ENCODE results near the gene IFIT2. TPM values are rescaled to one million over a fixed set of nuclear protein-coding genes. Genes with fewer than 3 reads are reported as not detected.

The IFIT2 gene
- total RNA-seq, 4 donors from 2014 or later, result 0.26 to 3.0 (median 1.5) TPM

GRCh38 chr10:89352802-89353201 is 51.0 kb downstream of the IFIT2 start:
- intact Hi-C loops (cut with DNase I), result no loop called here
- Histone ChIP-seq H3K36me3 (no peaks in the 10 kb centered on the region), H3K4me3 (no peak overlapping the region), H3K4me1 (peaks cover 12 to 35% (median 23%) of the 10 kb centered on the region in 3 donors), H3K9me3 (no peaks in the 10 kb centered on the region), H3K27me3 (no peaks in the 10 kb centered on the region), H3K27ac (peak overlapping the region in 1 of 4 donors; percentile 83)
- no peak for DNase-seq
- TF ChIP-seq POLR2A (IDR thresholded peaks at IDR 0.05) (no peak), CTCF (IDR thresholded peaks at IDR 0.05) (no peak)
- WGBS, 2 donors, result 64 to 79% methylated on average over 3 to 4 of the region's 4 CpGs

GRCh38 chr10:89355394-89355931 is 53.6 kb downstream of the IFIT2 start:
- intact Hi-C loops (cut with DNase I), result no loop called here

DNA sequence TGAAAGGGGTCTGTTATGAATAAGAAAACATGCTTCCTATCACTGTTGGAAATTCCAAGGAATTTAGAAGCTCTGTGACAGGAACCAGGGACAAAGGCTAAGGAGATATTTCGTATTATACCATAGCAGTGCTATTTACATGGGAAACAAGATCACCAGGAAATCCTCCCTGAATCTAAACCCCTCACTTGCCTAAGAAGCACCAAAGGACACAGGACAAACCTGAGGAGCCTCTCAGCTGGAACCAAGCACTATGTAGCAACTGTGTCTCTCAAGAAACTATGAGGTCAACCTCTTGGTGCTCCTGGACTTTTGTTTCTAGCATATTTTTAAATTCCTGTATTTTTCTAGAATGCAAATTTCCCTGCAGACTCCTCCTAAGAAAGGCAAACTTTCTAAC is 55.2 kb downstream of the IFIT2 start:
- intact Hi-C loops (cut with DNase I), result no loop called here
- no peak for DNase-seq
- H3K4me1 ChIP-seq, result peaks cover 0 to 5% (median 1%) of the 10 kb centered on the region in 3 donors
- H3K27ac ChIP-seq, result no peak overlapping the region
- H3K36me3 ChIP-seq, result no peaks in the 10 kb centered on the region
- H3K4me3 ChIP-seq, result no peak overlapping the region
- H3K27me3 ChIP-seq, result no peaks in the 10 kb centered on the region
- no peak for TF ChIP-seq CTCF (IDR thresholded peaks at IDR 0.05)
- no peak for TF ChIP-seq POLR2A (IDR thresholded peaks at IDR 0.05)
- H3K9me3 ChIP-seq, result no peaks in the 10 kb centered on the region
- 72 to 78% methylated on average over 1 of the region's 1 CpG for WGBS, 2 donors

More at GRCh38 chr10:89355394-89355931, 53.6 kb downstream of the IFIT2 start:
- H3K9me3 ChIP-seq, result no peaks in the 10 kb centered on the region
- peaks cover 12 to 20% (median 18%) of the 10 kb centered on the region in 3 donors for H3K4me1 ChIP-seq
- no peaks in the 10 kb centered on the region for H3K36me3 ChIP-seq
- no peak overlapping the region for H3K27ac ChIP-seq
- TF ChIP-seq POLR2A (IDR thresholded peaks at IDR 0.05) (no peak), CTCF (IDR thresholded peaks at IDR 0.05) (no peak)
- no peak overlapping the region for H3K4me3 ChIP-seq
- H3K27me3 ChIP-seq, result no peaks in the 10 kb centered on the region
- DNase-seq, result no peak
- 97 to 100% methylated on average over 2 of the region's 2 CpGs for WGBS, 2 donors

- no peak for TF ChIP-seq POLR2A (IDR thresholded peaks at IDR 0.05)
- H3K36me3 ChIP-seq, result no peaks in the 10 kb centered on the region
- H3K27me3 ChIP-seq, result no peaks in the 10 kb centered on the region
- H3K9me3 ChIP-seq, result no peaks in the 10 kb centered on the region
- no peak overlapping the region for H3K4me3 ChIP-seq
- H3K4me1 ChIP-seq, result peaks cover 0 to 10% (median 0%) of the 10 kb centered on the region in 3 donors
- intact Hi-C loops (cut with DNase I), result no loop called here
- no peak overlapping the region for H3K27ac ChIP-seq
- WGBS, 2 donors, result 67 to 82% methylated on average over 2 of the region's 2 CpGs
- DNase-seq, result no peak
Measured at GRCh38 chr10:89357975-89358374, 56.1 kb downstream of the IFIT2 start.

Other genes with a start within 250 kb of the IFIT2 start
- 10 to 100 TPM in 2 of 4 donors, 1 to 10 TPM in 2; 6.4 to 27.8 (median 11.5) TPM for gene CH25H, start 94.7 kb upstream of the IFIT2 start, total RNA-seq
- 10 to 100 TPM; 19.9 to 64.1 (median 28.8) TPM for gene LIPA, start 50.3 kb upstream of the IFIT2 start, total RNA-seq
- gene IFIT3, start 26.0 kb downstream of the IFIT2 start, total RNA-seq, result 10 to 100 TPM in 1 of 4 donors, 1 to 10 TPM in 3; 1.0 to 14.6 (median 4.2) TPM
- gene IFIT1B, start 76.0 kb downstream of the IFIT2 start, total RNA-seq, result not detected
- gene IFIT1, start 90.6 kb downstream of the IFIT2 start, total RNA-seq, result 10 to 100 TPM in 1 of 4 donors, 1 to 10 TPM in 2, under 1 TPM in 1; 0.61 to 12.3 (median 2.6) TPM
- gene IFIT5, start 112.5 kb downstream of the IFIT2 start, total RNA-seq, result 10 to 100 TPM in 1 of 4 donors, 1 to 10 TPM in 3; 4.2 to 12.4 (median 6.5) TPM
- 1 to 10 TPM in 1 of 4 donors, under 1 TPM in 2, not detected in 1; 0.18 to 1.3 (median 0.23) TPM for gene SLC16A12, start 233.5 kb downstream of the IFIT2 start, total RNA-seq

All from esophagus squamous epithelium (tissue), 5 donors.